ENCODE measurements around the gene MCRIP1.
A peak's percentile ranks its signal among the peaks of the same experiment; 100 is the strongest.
"Not testable (repeated sequence)": the region's sequence is repeated elsewhere in the genome, so short reads cannot be mapped to it uniquely, and the experiment has no call there.

The MCRIP1 gene

GRCh38 chr17:81846743-81847689 lies 13.9 kb upstream of the MCRIP1 start:
- Mint-ChIP-seq H3K4me3 (no peak overlapping the region), H3K36me3 (peaks cover 100% of the 10 kb centered on the region)

GRCh38 chr17:81845881-81846742 lies 13.0 kb upstream of the MCRIP1 start:
- no peak for DNase-seq (ENCODE audit: low spot score in 2 of 2)
- peak overlapping the region; percentile 10 for H3K27ac Mint-ChIP-seq
- no peaks in the 10 kb centered on the region for H3K4me1 Mint-ChIP-seq

More at GRCh38 chr17:81846743-81847689, 13.9 kb upstream of the MCRIP1 start:
- H3K9me3 Mint-ChIP-seq: no peaks in the 10 kb centered on the region
- H3K4me1 Mint-ChIP-seq: no peaks in the 10 kb centered on the region
- peak overlapping the region; percentile 10 for H3K27ac Mint-ChIP-seq
- no peak for DNase-seq (ENCODE audit: low spot score in 2 of 2)
- ATAC-seq: no peak

GRCh38 chr17:81845361-81845760 lies 12.3 kb upstream of the MCRIP1 start:
- no peak for ATAC-seq
- no peak overlapping the region for H3K27ac Mint-ChIP-seq
- peaks cover 88% of the 10 kb centered on the region for H3K36me3 Mint-ChIP-seq
- no peaks in the 10 kb centered on the region for H3K4me1 Mint-ChIP-seq
- H3K9me3 Mint-ChIP-seq: no peaks in the 10 kb centered on the region
- no peak overlapping the region for H3K4me3 Mint-ChIP-seq
- no peak for DNase-seq (ENCODE audit: low spot score in 2 of 2)

More at GRCh38 chr17:81845881-81846742, 13.0 kb upstream of the MCRIP1 start:
- Mint-ChIP-seq H3K36me3 (peaks cover 95% of the 10 kb centered on the region), H3K4me3 (no peak overlapping the region), H3K9me3 (no peaks in the 10 kb centered on the region)
- ATAC-seq: no peak

- Mint-ChIP-seq H3K27ac (no peak overlapping the region), H3K4me3 (no peak overlapping the region), H3K9me3 (no peaks in the 10 kb centered on the region), H3K36me3 (peaks cover 83% of the 10 kb centered on the region), H3K4me1 (no peaks in the 10 kb centered on the region)
- no peak for DNase-seq (ENCODE audit: low spot score in 2 of 2)
- ATAC-seq: no peak
Observed at GRCh38 chr17:81844887-81845286, 11.8 kb upstream of the MCRIP1 start.

- Mint-ChIP-seq H3K36me3 (peaks cover 78% of the 10 kb centered on the region), H3K27ac (no peak overlapping the region)
- no peak for ATAC-seq
Observed at GRCh38 chr17:81844327-81844851, 11.3 kb upstream of the MCRIP1 start.

GRCh38 chr17:81843713-81844326 lies 10.7 kb upstream of the MCRIP1 start:
- no peak for ATAC-seq

More at GRCh38 chr17:81844327-81844851, 11.3 kb upstream of the MCRIP1 start:
- Mint-ChIP-seq H3K4me1 (no peaks in the 10 kb centered on the region), H3K4me3 (no peak overlapping the region), H3K9me3 (no peaks in the 10 kb centered on the region)
- DNase-seq (ENCODE audit: low spot score in 2 of 2): no peak

GRCh38 chr17:81842725-81843504 lies 9.8 kb upstream of the MCRIP1 start:
- H3K4me3 Mint-ChIP-seq: no peak overlapping the region
- no peaks in the 10 kb centered on the region for H3K4me1 Mint-ChIP-seq
- ATAC-seq (no peak), DNase-seq (ENCODE audit: low spot score in 2 of 2) (no peak)
- H3K9me3 Mint-ChIP-seq: no peaks in the 10 kb centered on the region
- peaks cover 63% of the 10 kb centered on the region for H3K36me3 Mint-ChIP-seq
- peak overlapping the region; percentile 68 for H3K27ac Mint-ChIP-seq

More at GRCh38 chr17:81843713-81844326, 10.7 kb upstream of the MCRIP1 start:
- Mint-ChIP-seq H3K4me3 (no peak overlapping the region), H3K36me3 (peaks cover 72% of the 10 kb centered on the region), H3K27ac (no peak overlapping the region), H3K9me3 (no peaks in the 10 kb centered on the region), H3K4me1 (no peaks in the 10 kb centered on the region)
- DNase-seq (ENCODE audit: low spot score in 2 of 2): no peak

- no peak for DNase-seq (ENCODE audit: low spot score in 2 of 2)
- H3K9me3 Mint-ChIP-seq: no peaks in the 10 kb centered on the region
- no peak overlapping the region for H3K4me3 Mint-ChIP-seq
- peak overlapping the region; percentile 68 for H3K27ac Mint-ChIP-seq
- H3K36me3 Mint-ChIP-seq: peaks cover 58% of the 10 kb centered on the region
- H3K4me1 Mint-ChIP-seq: no peaks in the 10 kb centered on the region
- ATAC-seq: no peak
Observed at GRCh38 chr17:81842378-81842724, 9.3 kb upstream of the MCRIP1 start.

GRCh38 chr17:81841866-81842265 lies 8.8 kb upstream of the MCRIP1 start:
- Mint-ChIP-seq H3K4me3 (no peak overlapping the region), H3K4me1 (no peaks in the 10 kb centered on the region), H3K36me3 (peaks cover 53% of the 10 kb centered on the region), H3K27ac (no peak overlapping the region), H3K9me3 (no peaks in the 10 kb centered on the region)
- no peak for DNase-seq (ENCODE audit: low spot score in 2 of 2)
- no peak for ATAC-seq

GRCh38 chr17:81840826-81841778 lies 8.0 kb upstream of the MCRIP1 start:
- Mint-ChIP-seq H3K27ac (peak overlapping the region; percentile 37), H3K4me1 (no peaks in the 10 kb centered on the region)
- no peak for ATAC-seq

GRCh38 chr17:81840059-81840458 lies 7.0 kb upstream of the MCRIP1 start:
- H3K36me3 Mint-ChIP-seq: peaks cover 35% of the 10 kb centered on the region

More at GRCh38 chr17:81840826-81841778, 8.0 kb upstream of the MCRIP1 start:
- Mint-ChIP-seq H3K36me3 (peaks cover 45% of the 10 kb centered on the region), H3K9me3 (no peaks in the 10 kb centered on the region), H3K4me3 (no peak overlapping the region)
- DNase-seq (ENCODE audit: low spot score in 2 of 2): no peak

GRCh38 chr17:81839301-81839700 lies 6.2 kb upstream of the MCRIP1 start:
- H3K4me3 Mint-ChIP-seq: no peak overlapping the region
- H3K27ac Mint-ChIP-seq: no peak overlapping the region
- H3K9me3 Mint-ChIP-seq: no peaks in the 10 kb centered on the region
- peaks cover 27% of the 10 kb centered on the region for H3K36me3 Mint-ChIP-seq
- DNase-seq (ENCODE audit: low spot score in 2 of 2) (no peak), ATAC-seq (no peak)
- no peaks in the 10 kb centered on the region for H3K4me1 Mint-ChIP-seq

More at GRCh38 chr17:81840059-81840458, 7.0 kb upstream of the MCRIP1 start:
- ATAC-seq; DNase-seq (ENCODE audit: low spot score in 2 of 2); H3K9me3 Mint-ChIP-seq; H3K4me3 Mint-ChIP-seq; H3K4me1 Mint-ChIP-seq: not testable (repeated sequence)
- peak overlapping the region; percentile 37 for H3K27ac Mint-ChIP-seq

- Mint-ChIP-seq H3K27ac (no peak overlapping the region), H3K36me3 (peaks cover 24% of the 10 kb centered on the region), H3K4me1 (no peaks in the 10 kb centered on the region), H3K9me3 (no peaks in the 10 kb centered on the region), H3K4me3 (no peak overlapping the region)
- DNase-seq (ENCODE audit: low spot score in 2 of 2) (no peak), ATAC-seq (no peak)
Observed at GRCh38 chr17:81838753-81839255, 5.7 kb upstream of the MCRIP1 start.
